ENCODE results near the gene TMEM238L.

TMEM238L gene

DNA sequence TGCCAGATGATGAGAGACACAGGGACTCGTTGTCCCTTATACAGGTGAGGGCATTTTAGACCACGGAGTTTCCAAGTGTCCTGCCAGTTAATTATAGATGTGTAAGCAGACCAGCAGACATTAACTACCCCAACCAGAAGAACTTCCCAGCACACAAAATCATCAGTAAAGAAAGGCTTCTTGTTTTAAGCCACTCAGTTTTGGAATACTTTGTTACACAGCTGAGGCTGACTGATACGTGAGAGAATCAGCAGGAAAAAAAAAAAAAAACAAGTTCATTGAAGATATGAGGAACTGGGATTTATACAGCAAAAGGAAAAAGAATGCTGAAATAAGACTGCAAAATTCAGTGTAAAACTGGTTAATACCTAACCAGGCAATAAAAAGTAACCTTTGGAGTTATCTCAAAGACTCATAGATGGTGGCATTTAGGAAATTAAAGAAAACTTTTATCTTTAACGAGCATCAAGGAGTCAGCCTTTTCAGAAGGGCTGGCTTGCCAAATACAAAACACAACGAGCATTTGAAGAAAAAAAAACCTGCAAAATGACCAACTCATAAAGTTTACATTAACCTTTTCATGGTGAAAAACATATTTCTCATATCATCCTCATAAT, 28.1 kb downstream of the TMEM238L start:
- no peak for TF ChIP-seq CTCF (conservative IDR thresholded peaks at IDR 0.05; ENCODE audit: low read depth, low read length)
- no peak overlapping the region for H3K4me3 ChIP-seq (ENCODE audit: low read length)
- no peak for DNase-seq (ENCODE audit: low read depth)

- TF ChIP-seq CTCF (conservative IDR thresholded peaks at IDR 0.05; ENCODE audit: low read depth, low read length): no peak
- DNase-seq (ENCODE audit: low read depth): no peak
- H3K4me3 ChIP-seq (ENCODE audit: low read length): no peak overlapping the region
Observed at GRCh38 chr17:10775058-10775457, 28.8 kb downstream of the TMEM238L start.

DNA sequence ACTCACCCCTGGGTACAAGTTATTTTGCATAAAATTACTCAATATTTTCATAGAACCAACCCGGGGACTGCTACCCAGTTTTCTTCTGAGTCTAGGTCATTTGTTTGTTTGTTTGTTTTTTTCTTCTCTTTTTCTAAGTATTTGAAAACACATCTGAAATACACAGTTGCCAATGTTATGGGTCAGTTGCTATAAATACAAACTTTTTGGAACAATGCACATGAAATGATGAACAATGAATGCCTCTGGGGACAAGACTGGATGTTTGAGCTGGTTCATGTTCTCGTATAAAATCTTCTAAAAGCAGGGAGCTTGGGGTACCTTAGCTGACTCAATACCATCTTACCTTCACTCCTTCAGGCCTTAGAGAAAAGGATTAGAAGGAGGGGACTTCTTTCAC, 30.5 kb downstream of the TMEM238L start:
- H3K4me3 ChIP-seq (ENCODE audit: low read length): no peak overlapping the region
- no peak for TF ChIP-seq CTCF (conservative IDR thresholded peaks at IDR 0.05; ENCODE audit: low read depth, low read length)
- no peak for DNase-seq (ENCODE audit: low read depth)

DNA sequence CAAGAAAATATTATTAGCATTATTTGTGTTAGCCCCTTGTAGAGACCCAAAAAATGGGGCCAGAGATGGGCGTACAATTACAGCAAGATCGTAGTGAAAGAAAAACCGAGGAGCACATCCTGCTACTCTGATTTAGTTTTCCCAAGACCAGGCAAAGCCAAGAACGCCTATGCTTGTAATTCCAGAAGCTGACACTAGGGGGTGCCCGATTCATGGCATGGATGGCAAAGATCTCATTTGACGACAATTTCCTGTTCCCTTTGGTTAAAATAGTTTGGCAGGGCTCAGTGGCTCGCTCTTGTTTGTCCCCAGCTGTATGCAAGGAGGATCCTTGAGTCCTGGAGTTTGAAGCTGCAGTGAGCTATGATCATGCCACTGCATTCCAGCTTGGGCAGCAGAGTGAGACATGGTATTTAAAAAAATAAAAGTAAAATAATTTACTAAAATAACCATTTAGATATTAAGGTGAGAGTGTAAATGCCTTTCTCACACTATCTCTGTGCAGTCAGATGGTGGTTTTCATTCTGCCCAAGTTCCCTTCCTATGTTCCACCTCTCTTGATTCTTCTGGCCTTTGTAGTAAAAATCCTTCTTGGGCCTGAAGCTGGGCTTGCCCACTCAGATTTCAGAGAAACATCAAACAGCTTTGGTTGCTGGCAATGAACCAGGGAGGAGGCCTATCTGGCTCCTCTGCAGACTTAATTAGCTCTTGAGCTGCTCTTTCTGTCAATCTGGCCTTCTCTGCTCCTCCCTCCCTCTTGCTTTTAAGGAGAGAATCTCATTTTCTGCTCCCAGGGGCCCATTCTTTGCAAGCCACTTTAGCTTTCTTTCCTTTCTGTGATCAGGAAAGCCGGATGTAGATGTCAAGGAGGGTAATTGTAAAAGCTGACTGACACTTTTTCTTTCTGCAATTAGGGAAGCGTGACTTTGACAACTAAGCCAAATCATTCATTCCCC, 31.2 kb downstream of the TMEM238L start:
- DNase-seq (ENCODE audit: low read depth): no peak
- H3K4me3 ChIP-seq (ENCODE audit: low read length): no peak overlapping the region
- TF ChIP-seq CTCF (conservative IDR thresholded peaks at IDR 0.05; ENCODE audit: low read depth, low read length): peak; percentile 71

- TF ChIP-seq CTCF (conservative IDR thresholded peaks at IDR 0.05; ENCODE audit: low read depth, low read length): no peak
- DNase-seq (ENCODE audit: low read depth): no peak
- no peak overlapping the region for H3K4me3 ChIP-seq (ENCODE audit: low read length)
Observed at GRCh38 chr17:10771148-10771547, 32.8 kb downstream of the TMEM238L start.

DNA sequence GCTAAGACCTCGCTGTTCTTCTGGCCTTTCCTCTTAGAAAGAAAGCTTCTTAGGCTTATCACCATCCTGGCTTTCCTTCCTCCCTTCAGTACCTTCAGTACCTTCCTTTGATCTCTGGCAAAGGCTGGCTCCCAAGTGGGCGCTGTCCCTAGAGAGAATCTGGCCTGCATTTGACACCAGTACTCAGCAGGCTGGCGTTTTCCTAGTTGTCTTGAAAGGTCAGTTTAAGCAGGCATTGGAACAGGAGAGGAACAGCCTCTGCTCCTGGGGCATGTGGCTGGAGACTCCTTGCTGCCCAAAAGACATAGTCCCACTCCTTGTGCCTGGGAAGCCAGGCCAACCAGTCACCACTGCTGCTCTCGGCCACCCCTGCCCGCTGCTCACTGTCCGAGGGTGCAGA, 34.1 kb downstream of the TMEM238L start:
- DNase-seq (ENCODE audit: low read depth): no peak
- no peak for TF ChIP-seq CTCF (conservative IDR thresholded peaks at IDR 0.05; ENCODE audit: low read depth, low read length)
- no peak overlapping the region for H3K4me3 ChIP-seq (ENCODE audit: low read length)

Data from retinal pigment epithelial cell (primary cell).